Left lobe of liver (tissue), 2 donors: ENCODE measurements around the gene WDR48. TPM values are rescaled to one million over a fixed set of nuclear protein-coding genes. Genes with fewer than 3 reads are reported as not detected.
"Not testable (repeated sequence)": the region's sequence is repeated elsewhere in the genome, so short reads cannot be mapped to it uniquely, and the experiment has no call there.

ENCODE experiments used
- ATAC-seq: fragments of 200-7000 bp; cut with Tn5 transposase; one replicate; pipeline ENCODE4 v1.9.1; 2020; ENCODE audit warnings: mild to moderate bottlenecking, moderate library complexity
- DNase-seq: peaks from one replicate; pipeline ENCODE4 v3.0.0-alpha.2; 2020; ENCODE audit warnings: low spot score
- total RNA-seq: library from RNA; stranded (reverse); gene quantifications from one replicate; pipeline ENCODE4 v1.2.1, GENCODE V29; 2021
- donor health status: DM: no; HTN: no; CAD: no; lungs with moderate emphysema.
- donor health status: DM: no; HTN: yes; CAD: no.

WDR48 gene
- total RNA-seq = 12.1 TPM

DNA sequence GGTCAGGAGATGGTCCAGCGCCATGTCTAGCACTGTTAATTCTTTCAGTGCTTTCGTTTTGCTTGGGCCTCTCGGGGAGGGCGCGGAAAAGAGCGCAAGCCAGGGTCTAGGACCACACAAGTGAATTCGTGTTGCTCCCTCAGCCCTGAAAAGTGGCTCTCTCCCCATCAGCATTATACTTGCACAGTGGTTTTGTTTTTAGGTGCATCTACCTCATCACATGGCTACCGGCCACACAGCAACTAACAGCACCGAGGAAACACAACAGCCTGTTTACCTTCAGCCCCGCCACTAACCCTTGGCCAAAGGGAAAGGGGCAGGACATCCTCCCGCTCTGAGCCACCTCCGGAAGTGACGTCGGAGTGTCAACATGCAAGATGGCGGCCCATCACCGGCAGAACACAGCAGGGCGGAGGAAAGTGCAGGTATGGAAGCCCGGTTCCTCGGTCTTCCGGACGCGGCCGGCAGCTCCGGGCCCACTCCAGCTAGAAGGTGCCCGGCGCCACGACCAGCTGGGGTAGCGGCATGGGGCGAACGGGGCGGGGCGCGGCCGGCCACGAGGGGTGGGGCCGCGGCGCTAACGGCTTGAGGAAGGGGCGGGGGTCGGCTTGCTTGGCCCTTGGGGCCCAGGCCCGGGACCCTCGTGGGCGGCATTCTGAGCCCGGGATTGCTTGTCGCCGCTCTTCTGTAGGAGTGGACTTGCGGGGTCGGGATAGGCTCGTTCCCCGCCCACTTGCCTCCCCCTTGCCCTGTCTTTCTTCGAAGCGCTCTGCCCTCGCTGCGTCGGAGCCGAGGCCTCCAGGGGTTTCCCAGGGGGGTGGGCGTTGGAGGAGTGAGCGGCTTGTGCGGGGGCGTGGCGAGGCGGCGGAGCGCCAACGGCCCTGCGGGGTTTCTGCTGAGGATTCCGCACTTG is at the start of gene WDR48, which contains the start of gene SCN11A:
Gene WDR48 (plus strand): TSS at position 368 of the 913 bp plus-strand sequence. CDS start 10 bp downstream, at position 378.
Gene SCN11A (minus strand): TSS at position 296 of the 913 bp plus-strand sequence. CDS start 101,582 bp downstream, outside the sequence.
- DNase-seq (peak; percentile 96), ATAC-seq (peak; percentile 99)

DNA sequence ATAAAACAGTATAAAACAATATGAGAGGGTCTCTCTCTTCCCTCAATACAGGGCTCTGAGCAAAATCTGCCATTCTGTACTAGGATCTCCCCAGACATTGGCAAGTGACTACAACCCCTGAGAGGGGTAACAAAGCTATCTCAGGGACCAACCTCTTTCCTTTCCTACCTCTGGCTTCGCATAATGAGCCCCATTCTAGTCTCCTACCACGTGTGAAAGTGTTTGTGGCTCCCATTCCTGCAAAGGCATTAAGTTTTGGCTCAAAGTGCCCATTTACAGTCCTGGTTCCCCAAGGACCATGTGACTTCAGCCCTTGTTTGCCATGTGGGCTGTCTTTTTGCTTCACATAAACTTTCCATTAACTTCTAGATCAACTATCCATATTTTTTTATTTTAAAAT is 46.5 kb upstream of the WDR48 start:
- DNase-seq (no peak), ATAC-seq (no peak)

DNA sequence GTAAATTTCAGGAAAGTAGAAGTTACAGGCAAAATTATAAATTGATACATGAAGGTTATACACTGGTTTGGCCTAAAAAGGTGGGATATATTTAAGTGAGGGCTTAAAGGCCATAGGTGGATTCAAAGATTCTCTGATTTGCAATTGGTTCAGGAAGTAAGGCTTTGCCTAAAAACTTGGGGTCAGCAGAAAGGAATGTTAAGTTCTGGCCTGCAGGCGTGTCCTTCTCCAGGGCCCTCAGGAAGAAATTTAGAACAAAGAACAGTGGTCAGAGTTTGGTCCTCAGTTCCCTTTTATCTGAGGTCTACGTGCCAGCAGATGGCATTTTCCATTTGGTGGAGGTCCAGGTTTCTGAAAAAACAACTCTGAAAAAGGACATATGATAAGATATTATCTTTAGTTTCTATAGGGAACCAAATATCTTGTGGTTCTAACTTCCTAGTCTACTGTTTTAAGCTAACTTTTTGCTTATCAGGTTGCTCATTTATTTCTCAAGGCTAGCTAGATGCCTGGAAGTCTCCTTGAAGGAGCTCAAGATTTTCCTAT is 40.6 kb upstream of the WDR48 start:
- no peak for ATAC-seq
- DNase-seq = no peak

DNA sequence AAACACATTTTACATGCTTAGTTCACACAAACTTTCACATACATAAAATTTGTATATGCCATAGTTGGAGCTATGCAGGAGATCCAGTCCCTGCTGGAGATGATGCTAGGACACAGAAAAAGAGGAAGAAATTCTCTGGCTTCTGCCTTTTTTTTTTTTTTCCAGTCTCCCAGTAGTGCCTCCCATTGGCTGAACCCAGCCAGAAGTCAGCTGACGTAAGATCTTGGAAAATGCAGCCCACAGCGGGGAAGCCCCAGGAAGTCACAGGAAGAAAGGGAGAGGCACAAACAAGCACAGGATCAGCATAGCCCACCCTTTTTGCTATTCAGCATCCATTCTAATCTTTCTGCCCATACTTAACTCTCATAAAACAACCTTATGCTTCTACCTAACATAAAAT is 38.5 kb upstream of the WDR48 start:
- no peak for ATAC-seq
- DNase-seq = no peak

DNA sequence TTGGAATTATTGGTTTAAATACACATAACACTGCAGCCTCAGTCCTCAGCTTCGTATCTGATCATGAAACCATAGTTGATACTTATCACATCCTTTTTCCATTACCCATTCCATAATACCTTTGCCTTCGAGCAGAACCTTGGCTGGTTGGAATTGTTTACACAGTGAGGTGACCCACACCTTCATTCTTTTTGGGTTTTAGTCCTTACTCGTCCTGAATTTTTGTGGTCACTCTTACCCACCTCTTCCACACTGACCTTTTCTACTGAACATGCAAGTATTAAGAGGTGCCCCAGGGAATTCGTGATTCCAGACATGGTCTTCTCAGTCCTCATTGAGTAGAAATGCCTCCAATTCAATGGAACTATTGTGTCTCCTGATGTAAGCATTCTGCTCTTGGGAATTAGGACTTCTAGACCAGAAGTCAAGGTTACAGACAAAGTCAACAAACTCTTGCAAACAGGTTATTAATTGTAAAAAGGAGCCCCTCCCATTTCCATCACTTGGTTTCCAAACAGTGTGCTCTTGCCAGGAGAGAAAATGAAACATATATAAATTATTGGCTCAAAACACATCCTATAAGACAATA is 37.8 kb upstream of the WDR48 start:
- DNase-seq (no peak), ATAC-seq (no peak)

DNA sequence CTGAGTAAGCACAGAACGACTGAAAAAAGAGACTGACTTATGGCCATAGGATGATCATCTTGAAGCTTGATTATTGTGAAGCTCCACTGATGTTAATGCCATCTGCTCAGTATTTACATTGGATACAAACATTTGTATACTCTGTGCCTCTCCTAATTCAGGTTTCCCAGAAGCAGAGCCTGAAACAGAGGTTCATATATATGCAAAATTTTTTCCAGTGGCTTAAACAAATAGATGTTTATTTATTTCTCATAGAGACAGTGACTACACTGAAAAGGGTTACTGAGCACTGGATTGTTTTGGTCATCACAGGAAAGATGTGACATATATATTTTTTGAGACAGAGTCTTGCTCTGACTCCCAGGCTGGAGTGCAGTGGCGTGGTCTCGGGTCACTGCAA is 36.4 kb upstream of the WDR48 start:
- ATAC-seq (no peak), DNase-seq (no peak)

DNA sequence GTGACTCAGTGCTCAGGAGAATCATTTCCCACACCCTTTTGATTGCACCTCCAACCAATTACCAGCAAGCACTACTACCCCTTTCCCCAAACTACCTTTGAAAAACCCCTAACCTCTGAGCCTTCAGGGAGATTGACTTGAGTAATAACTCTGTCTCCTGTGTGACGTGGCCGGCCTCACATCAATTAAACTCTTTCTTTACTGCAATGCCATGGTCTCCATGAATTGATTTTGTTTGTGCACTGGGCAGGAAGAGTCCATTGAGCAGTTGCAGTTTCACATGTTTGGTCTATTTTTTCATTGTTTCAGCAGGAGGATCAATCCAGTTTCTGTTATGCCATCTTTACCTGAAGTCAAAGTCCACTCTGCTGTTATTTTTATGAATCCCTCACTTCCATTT is 32.5 kb upstream of the WDR48 start:
- ATAC-seq = no peak

DNA sequence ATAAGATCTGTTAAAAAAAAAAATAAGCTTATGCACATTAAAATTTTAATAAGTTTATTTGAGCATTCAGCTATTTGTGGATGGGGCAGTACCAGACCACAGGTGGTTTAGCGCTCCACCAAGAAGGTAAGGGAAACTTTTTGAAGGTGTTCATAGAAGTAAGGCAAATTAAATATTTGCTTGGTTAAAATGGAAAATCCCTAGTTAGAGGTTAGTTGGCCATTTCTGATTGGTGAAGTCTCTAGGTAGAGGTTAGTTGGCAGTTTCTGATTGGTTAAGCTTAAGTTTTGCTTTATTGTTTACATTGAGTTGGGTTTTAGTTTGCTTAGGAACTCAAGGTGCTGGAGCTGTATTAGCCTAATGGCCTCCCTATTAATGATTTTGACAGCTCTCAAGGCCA is 30.8 kb upstream of the WDR48 start:
- DNase-seq = no peak
- ATAC-seq = no peak

More for the DNA sequence above, 32.5 kb upstream of the WDR48 start:
- no peak for DNase-seq

DNA sequence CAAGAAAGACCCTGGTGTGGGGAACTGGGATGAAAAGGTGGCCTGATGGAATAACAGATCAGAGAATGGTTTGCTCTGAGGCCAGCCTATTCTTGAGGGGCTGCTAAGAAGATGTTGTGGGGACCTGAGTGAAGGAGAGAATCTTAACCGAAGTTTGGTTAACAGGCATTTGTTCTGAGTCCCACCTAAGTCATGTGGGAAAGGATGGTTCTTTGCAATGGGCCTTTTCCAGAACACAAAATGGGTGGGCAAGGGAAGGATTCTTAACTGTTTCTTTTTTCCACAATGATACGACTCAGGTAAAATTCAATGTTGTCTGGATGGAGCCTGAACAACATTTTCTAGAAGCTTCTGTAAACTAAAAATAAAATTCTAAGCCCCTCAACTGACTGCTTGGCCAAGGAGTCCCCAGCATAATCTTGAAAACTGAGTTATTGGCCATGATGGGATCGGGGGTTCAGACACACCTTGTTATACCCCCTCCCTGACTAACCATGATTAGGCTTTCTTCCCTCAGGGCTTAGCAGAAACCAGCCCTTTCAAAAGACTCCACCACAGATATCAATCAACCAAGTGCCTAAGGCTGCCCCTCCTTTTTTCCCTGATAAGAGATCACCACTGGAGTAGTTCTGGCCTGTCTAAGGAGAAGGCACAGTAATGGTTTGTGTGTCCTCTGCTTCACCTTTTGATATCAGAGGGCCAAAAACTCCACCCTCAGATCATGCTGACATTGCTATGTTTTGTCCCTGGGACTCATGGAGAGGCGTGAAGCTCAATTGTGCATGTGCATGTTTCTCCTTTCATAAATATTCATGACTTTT is 30.1 kb upstream of the WDR48 start:
- ATAC-seq (no peak), DNase-seq (no peak)

DNA sequence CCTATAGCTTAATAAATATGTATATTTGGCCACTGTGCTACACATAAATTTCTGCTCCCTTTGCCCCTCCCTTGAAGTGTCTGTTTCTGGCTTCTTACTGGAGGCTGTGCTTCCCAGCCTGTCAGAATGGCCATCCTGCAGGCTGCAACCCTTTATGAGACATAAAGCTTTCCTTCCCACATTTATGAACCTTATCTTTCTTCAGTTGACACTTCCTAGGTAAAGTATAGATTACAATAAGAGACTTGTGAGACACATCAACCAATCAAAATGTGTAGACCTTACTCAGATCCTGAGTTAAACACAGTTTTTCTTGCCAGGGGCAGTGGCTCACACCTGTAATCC is 29.6 kb upstream of the WDR48 start:
- no peak for ATAC-seq

DNA sequence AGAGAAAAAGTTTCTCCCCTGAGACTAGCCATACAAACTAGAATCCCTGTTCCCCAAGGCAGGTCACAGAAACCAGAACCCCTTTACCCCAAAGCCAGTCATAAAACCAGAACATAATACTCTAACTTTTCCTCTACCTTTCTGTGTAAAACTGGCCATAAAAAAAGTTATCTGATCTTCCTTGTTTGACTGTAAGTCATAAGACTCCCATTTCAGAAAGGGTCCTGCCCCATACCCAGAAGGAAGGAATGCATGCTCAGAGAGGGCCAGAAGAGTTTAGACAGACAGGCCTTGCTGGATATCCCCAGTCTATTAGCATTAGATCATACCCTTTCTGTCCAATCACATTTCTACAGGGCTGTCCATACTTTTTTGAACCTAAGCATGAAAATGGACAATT is 27.3 kb upstream of the WDR48 start:
- no peak for ATAC-seq
- no peak for DNase-seq

More for the DNA sequence above, 29.6 kb upstream of the WDR48 start:
- no peak for DNase-seq

DNA sequence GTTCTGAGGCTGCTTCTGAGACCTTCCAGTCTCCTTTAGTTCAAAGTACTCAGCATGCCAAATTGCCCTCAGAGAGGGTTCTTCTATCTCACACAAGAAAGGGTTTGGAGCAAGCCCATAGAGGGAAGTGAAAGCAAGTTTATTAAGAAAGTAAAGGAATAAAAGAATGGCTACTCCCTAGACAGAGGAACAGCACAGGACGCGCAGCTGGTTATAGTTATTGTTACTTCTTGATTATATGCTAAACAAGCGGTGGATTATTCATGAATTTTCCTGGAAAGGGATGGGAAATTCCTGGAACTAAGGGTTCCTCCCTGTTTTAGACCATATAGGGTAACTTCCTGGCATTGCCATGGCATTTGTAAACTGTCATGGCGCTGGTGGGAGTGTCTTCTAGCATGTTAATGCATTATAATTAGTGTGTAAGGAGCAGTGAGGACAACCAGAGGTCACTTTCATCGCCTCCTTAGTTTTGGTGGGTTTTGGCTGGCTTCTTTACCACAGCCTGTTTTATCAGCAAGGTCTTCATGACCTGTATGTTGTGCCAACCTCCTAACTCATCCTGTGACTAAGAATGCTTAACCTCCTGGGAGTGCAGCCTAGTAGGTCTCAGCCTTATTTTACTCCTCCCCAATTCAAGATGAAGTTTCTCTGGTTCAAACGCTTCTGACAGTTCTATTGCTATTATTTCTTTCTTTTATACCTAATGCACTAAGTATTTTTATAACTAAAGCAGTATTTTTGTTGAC is 26.4 kb upstream of the WDR48 start:
- no peak for ATAC-seq

DNA sequence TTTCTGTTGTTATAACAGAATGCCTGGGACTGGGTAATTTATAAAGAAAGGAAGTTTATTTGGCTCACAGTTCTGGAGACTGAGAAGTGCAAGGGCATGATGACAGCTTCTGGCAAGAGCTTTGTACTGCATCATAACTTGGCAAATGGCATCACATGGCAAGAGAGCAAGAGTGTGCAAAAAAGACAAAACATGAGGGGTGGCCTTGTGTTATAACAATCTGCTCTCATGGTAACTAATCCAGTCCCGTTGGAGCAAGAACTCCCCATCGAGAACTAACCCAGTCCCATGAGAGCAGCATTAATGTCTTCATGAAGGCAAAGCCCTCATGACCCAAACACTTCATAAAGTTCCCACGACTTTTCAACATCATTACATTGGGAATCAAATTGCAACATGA is 23.3 kb upstream of the WDR48 start:
- ATAC-seq (no peak), DNase-seq (no peak)

More for the DNA sequence above, 26.4 kb upstream of the WDR48 start:
- DNase-seq = no peak

DNA sequence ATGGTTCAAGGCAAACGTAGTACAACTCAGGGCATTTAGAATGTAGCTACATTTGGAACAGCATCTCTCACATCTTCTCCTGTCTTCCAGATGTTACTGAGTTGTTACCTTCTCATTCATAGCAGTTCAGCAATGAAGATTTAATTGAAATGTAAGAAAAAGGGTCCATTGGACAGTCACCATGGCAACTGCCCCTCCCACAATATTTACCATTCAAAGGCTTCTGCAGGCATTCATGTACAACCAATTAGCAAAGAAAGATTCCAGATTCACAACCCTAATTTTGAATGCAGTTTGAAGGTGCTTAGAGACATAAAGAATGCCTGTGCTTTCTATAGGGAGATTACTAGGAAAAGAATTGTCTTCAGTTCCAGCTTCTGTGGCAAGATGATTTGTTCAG is 22.3 kb upstream of the WDR48 start:
- ATAC-seq = no peak
- DNase-seq = no peak

DNA sequence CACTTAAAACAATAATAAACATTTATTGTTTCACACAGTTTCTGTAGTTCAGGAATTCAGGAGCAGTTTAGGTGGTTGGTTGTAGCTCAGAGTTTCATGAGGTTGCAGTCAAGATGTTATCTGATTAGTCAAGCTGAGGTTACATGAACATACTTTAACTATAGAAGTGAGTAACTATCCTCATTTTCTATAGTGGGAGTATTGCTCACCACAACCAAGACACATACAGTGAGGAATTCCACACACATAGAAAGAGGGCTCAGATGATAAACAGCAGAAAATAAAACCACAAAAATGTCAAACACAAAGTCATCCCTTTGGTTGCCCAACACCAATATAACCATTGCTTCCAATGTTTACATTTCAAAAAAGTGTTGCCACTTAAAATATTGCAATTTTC is 13.7 kb upstream of the WDR48 start:
- ATAC-seq = no peak
- DNase-seq = no peak

DNA sequence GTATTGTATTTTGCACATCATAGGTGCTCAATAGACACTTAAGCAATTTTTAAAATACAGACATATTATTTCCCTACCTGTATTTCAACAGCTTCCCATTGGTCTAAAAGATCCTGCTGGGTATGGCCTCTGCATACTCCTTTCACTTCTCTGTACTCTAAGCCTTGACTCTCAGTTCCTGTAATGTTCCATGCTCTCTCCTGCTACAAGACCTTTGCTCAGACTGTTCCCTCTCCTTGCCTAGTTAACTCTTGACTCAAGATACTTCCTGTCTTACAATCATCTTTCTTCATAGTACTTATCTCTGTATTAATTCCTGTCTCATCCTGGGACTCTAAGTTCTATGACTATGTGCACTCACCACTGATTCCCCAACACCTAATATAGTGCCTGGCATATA is 1.8 kb upstream of the WDR48 start:
- no peak for ATAC-seq
- no peak for DNase-seq

DNA sequence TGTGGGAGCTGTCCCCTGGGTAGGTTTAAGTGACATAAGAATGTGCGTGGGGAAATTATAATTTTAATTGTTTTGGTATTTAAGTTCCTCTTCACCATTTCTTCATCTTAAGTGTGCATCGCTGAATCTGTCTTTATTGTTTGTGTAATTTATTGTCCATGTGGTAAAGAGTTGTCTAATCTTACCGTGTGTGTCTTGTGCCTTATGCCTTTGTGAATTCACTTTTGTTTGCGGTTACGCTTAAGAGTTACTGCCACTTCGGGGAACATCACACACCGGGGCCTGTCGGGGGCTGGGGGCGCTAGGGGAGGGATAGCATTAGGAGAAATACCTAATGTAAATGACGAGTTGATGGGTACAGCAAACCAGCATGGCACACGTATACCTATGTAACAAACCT is 767 bp downstream of the WDR48 start:
- DNase-seq (no peak), ATAC-seq (no peak)

DNA sequence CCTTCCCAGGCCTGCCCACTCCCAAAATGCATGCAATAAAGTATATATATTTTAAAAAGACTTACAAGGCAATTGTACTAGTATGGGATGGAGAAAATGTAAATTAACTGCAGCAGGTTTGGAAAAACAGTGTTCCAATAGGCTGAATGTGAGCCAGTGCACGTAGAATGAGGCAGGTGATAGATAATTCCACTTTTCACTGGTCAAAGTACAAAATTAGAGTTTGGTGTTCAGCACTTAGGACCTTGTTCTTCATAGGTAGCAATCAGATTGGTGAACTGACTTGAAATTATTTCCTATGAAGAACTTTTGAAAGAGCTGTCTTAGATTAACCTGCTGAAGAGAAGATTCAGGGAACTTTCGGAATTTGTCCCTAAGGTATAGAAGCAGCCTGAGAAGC is 1.9 kb downstream of the WDR48 start:
- no peak for ATAC-seq

DNA sequence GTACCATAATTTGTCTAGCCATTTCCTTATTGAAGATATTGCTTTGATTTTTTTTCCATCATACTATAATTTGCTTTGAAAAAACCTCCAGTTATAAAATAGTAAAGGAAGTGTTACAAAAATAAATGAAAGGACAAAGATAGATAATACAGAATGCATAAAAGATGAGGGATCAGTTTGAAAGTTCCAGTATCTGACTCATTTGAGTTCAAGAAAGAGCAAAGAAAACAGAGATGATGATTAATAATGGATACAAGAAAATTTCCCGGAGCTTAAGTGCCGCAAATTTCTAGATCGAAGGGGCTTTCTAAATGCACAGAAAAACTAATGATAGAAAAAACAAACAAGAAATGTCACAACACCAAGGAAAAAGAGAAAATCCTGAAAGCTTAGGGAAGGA is 4.3 kb downstream of the WDR48 start:
- ATAC-seq (no peak), DNase-seq (no peak)

More for the DNA sequence above, 1.9 kb downstream of the WDR48 start:
- no peak for DNase-seq

DNA sequence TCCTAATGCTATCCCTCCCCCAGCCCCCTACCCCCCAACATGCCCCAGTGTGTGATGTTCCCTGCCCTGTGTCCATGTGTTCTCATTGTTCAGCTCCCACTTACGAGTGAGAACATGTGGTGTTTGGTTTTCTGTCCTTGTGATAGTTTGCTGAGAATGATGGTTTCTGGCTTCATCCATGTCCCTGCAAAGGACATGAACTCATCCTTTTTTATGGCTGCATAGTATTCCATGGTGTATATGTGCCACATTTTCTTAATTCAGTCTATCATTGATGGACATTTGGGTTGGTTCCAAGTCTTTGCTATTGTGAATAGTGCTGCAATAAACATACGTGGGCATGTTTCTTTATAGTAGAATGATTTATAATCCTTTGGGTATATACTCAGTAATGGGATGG is 9.4 kb downstream of the WDR48 start:
- not testable (repeated sequence) for ATAC-seq, DNase-seq
